Loucy (cell line): ENCODE results near the gene CDHR5.

Source experiments
- H2AFZ ChIP-seq: fragments of 200-600 bp; sonication (generic); 2 replicates; pipeline ENCODE4 v1.6.0; 2016; ENCODE audit warnings: antibody characterized with exemption, mild to moderate bottlenecking, low read length, moderate library complexity
- H3F3A ChIP-seq: fragments of 200-600 bp; 2 replicates; pipeline ENCODE4 v1.6.0; 2016; ENCODE audit warnings: antibody characterized with exemption, low read depth, mild to moderate bottlenecking
- H3K27me3 ChIP-seq: fragments of 200-600 bp; sonication (generic); 2 replicates; pipeline ENCODE4 v1.6.1; 2014; ENCODE audit warnings: low read length, mild to moderate bottlenecking; ENCODE audit not compliant: insufficient read depth, poor library complexity, severe bottlenecking
- H3K36me3 ChIP-seq: fragments of 200-600 bp; sonication (generic); 2 replicates; pipeline ENCODE4 v1.6.1; 2016; ENCODE audit warnings: low read length; ENCODE audit not compliant: insufficient read depth
- H3K4me1 ChIP-seq: fragments of 200-600 bp; sonication (generic); 2 replicates; pipeline ENCODE4 v1.5.1; 2014; ENCODE audit warnings: low read length, mild to moderate bottlenecking; ENCODE audit not compliant: insufficient read depth, poor library complexity, severe bottlenecking
- H3K4me2 ChIP-seq: fragments of 200-600 bp; sonication (generic); 2 replicates; pipeline ENCODE4 v1.6.0; 2014; ENCODE audit warnings: antibody characterized with exemption, low read length, low read depth, mild to moderate bottlenecking; ENCODE audit not compliant: poor library complexity, severe bottlenecking
- H3K4me3 ChIP-seq: fragments of 200-600 bp; sonication (generic); 2 replicates; pipeline ENCODE4 v1.5.1; 2014; ENCODE audit warnings: low read length, mild to moderate bottlenecking, mixed read lengths; ENCODE audit not compliant: poor library complexity, severe bottlenecking
- H3K79me2 ChIP-seq: fragments of 200-600 bp; sonication (generic); 2 replicates; pipeline ENCODE4 v1.6.1; 2014; ENCODE audit warnings: low read length; ENCODE audit not compliant: insufficient read depth
- H3K9ac ChIP-seq: fragments of 200-600 bp; sonication (generic); 2 replicates; pipeline ENCODE4 v1.6.0; 2014; ENCODE audit warnings: mild to moderate bottlenecking, low read depth, low read length, moderate library complexity; ENCODE audit not compliant: poor library complexity, severe bottlenecking
- H3K9me2 ChIP-seq: fragments of 200-600 bp; sonication (generic); replicated peaks from 2 replicates; pipeline ENCODE4 v1.6.1; 2016; ENCODE audit warnings: low read depth, low read length, mixed read lengths
- H3K9me3 ChIP-seq: fragments of 200-600 bp; sonication (generic); 2 replicates; pipeline ENCODE4 v1.6.1; 2014; ENCODE audit warnings: mild to moderate bottlenecking, antibody characterized with exemption, low read length, low read depth; ENCODE audit not compliant: insufficient read depth
- H4K20me1 ChIP-seq: fragments of 200-600 bp; sonication (generic); 2 replicates; pipeline ENCODE4 v1.6.0; 2014; ENCODE audit warnings: antibody characterized with exemption, low read length, mild to moderate bottlenecking; ENCODE audit not compliant: insufficient read depth, poor library complexity, severe bottlenecking
- CTCF ChIP-seq: fragments of 200-600 bp; sonication (generic); conservative IDR thresholded peaks from 2 replicates; pipeline ENCODE4 v1.5.1; 2014; ENCODE audit warnings: mild to moderate bottlenecking, antibody characterized with exemption, low read length
- EZH2phosphoT487 ChIP-seq: fragments of 200-600 bp; IDR thresholded peaks from 2 replicates; pipeline ENCODE4 v1.6.1; 2018; ENCODE audit warnings: antibody characterized with exemption, mild to moderate bottlenecking, moderate library complexity, borderline replicate concordance

CDHR5 gene

GRCh38 chr11:624705-625635 lies at the start of gene CDHR5:
TSS of gene CDHR5 (minus strand) at chr11:624955. CDS start at chr11:624902, 53 bp downstream.
- no peaks in the 10 kb centered on the region for H3K27me3 ChIP-seq
- H3K36me3 ChIP-seq: no peaks in the 10 kb centered on the region
- H4K20me1 ChIP-seq: no peaks in the 10 kb centered on the region
- H2AFZ ChIP-seq: no peak within 1 kb of the TSS
- H3F3A ChIP-seq: no peaks in the 10 kb centered on the region
- H3K79me2 ChIP-seq: no peaks in the 10 kb centered on the region
- TF ChIP-seq CTCF (no peak), EZH2phosphoT487 (no peak)
- no peak within 1 kb of the TSS for H3K9ac ChIP-seq
- H3K4me3 ChIP-seq: no peak within 1 kb of the TSS
- H3K9me3 ChIP-seq: no peaks in the 10 kb centered on the region
- H3K4me2 ChIP-seq: no peak within 1 kb of the TSS
- H3K9me2 ChIP-seq: no peaks in the 10 kb centered on the region
- H3K4me1 ChIP-seq: peaks cover 17% of the 10 kb centered on the region

GRCh38 chr11:674406-674805 lies 49.7 kb upstream of the CDHR5 start:
- Histone ChIP-seq H3K9me3 (no peaks in the 10 kb centered on the region), H3K4me3 (no peak overlapping the region), H3F3A (no peaks in the 10 kb centered on the region), H3K79me2 (no peaks in the 10 kb centered on the region), H4K20me1 (peaks cover 3% of the 10 kb centered on the region), H3K27me3 (no peaks in the 10 kb centered on the region), H3K9me2 (no peaks in the 10 kb centered on the region), H2AFZ (no peak overlapping the region), H3K36me3 (peaks cover 38% of the 10 kb centered on the region; the same call in 1 of the 2 replicates), H3K4me1 (no peaks in the 10 kb centered on the region), H3K9ac (no peak overlapping the region), H3K4me2 (no peak overlapping the region)
- TF ChIP-seq EZH2phosphoT487: no peak
- TF ChIP-seq CTCF: no peak

GRCh38 chr11:673866-674265 lies 49.1 kb upstream of the CDHR5 start:
- H3F3A ChIP-seq: no peaks in the 10 kb centered on the region
- H3K9ac ChIP-seq: no peak overlapping the region
- H4K20me1 ChIP-seq: peaks cover 3% of the 10 kb centered on the region
- no peak overlapping the region for H3K4me2 ChIP-seq
- no peaks in the 10 kb centered on the region for H3K79me2 ChIP-seq
- H3K27me3 ChIP-seq: no peaks in the 10 kb centered on the region
- no peaks in the 10 kb centered on the region for H3K9me2 ChIP-seq
- no peaks in the 10 kb centered on the region for H3K9me3 ChIP-seq
- no peak overlapping the region for H2AFZ ChIP-seq
- peaks cover 37% of the 10 kb centered on the region; the same call in 1 of the 2 replicates for H3K36me3 ChIP-seq
- no peak for TF ChIP-seq CTCF
- no peak for TF ChIP-seq EZH2phosphoT487
- H3K4me3 ChIP-seq: no peak overlapping the region
- H3K4me1 ChIP-seq: no peaks in the 10 kb centered on the region
